Hepatocyte (in vitro differentiated cells): ENCODE data around the gene VOPP1. TPM values are rescaled to one million over a fixed set of nuclear protein-coding genes. Genes with fewer than 3 reads are reported as not detected.

Source experiments
- DNase-seq: peaks from one replicate; pipeline ENCODE4 v3.0.0-alpha.2; 2016; ENCODE audit warnings: low spot score
- H2AFZ ChIP-seq: fragments of 200-600 bp; sonication (generic); 2 replicates; pipeline ENCODE4 v1.6.0; 2016; ENCODE audit warnings: antibody characterized with exemption, mild to moderate bottlenecking
- H3K27ac ChIP-seq: fragments of 200-600 bp; sonication (generic); 2 replicates; pipeline ENCODE4 v1.5.1; 2016; ENCODE audit warnings: mild to moderate bottlenecking
- H3K27me3 ChIP-seq: fragments of 200-600 bp; sonication (generic); 2 replicates; pipeline ENCODE4 v1.6.1; 2016
- H3K36me3 ChIP-seq: fragments of 200-600 bp; sonication (generic); replicated peaks from 2 replicates; pipeline ENCODE4 v1.5.1; 2016; ENCODE audit warnings: low read depth; ENCODE audit not compliant: insufficient read depth
- H3K4me1 ChIP-seq: fragments of 200-600 bp; sonication (generic); 2 replicates; pipeline ENCODE4 v1.5.1; 2016; ENCODE audit warnings: mild to moderate bottlenecking, moderate library complexity; ENCODE audit not compliant: insufficient read depth
- H3K4me2 ChIP-seq: fragments of 200-600 bp; sonication (generic); 2 replicates; pipeline ENCODE4 v1.6.0; 2016
- H3K4me3 ChIP-seq: fragments of 200-600 bp; sonication (generic); 2 replicates; pipeline ENCODE4 v1.5.1; 2016; ENCODE audit warnings: mild to moderate bottlenecking
- H3K79me2 ChIP-seq: fragments of 200-600 bp; sonication (generic); 2 replicates; pipeline ENCODE4 v1.6.0; 2017; ENCODE audit warnings: mild to moderate bottlenecking
- H3K9me2 ChIP-seq: fragments of 200-600 bp; sonication (generic); replicated peaks from 2 replicates; pipeline ENCODE4 v1.6.0; 2017; ENCODE audit warnings: mild to moderate bottlenecking; ENCODE audit not compliant: insufficient read depth
- H3K9me3 ChIP-seq: fragments of 200-600 bp; sonication (generic); 2 replicates; pipeline ENCODE4 v1.5.1; 2016; ENCODE audit warnings: low read depth, mild to moderate bottlenecking
- H4K20me1 ChIP-seq: fragments of 200-600 bp; sonication (generic); 2 replicates; pipeline ENCODE4 v1.6.0; 2016; ENCODE audit warnings: mild to moderate bottlenecking; ENCODE audit not compliant: insufficient read depth, poor library complexity, severe bottlenecking
- CTCF ChIP-seq: fragments of 200-600 bp; sonication (generic); IDR thresholded peaks from 2 replicates; pipeline ENCODE4 v1.5.1; 2016; ENCODE audit warnings: antibody characterized with exemption, mild to moderate bottlenecking; ENCODE audit not compliant: poor library complexity
- EZH2 ChIP-seq: fragments of 200-600 bp; sonication (generic); IDR thresholded peaks from 2 replicates; pipeline ENCODE4 v1.6.1; 2016; ENCODE audit warnings: antibody characterized with exemption, mild to moderate bottlenecking, borderline replicate concordance
- EZH2phosphoT487 ChIP-seq: fragments of 200-600 bp; sonication (generic); IDR thresholded peaks from one replicate; pipeline ENCODE4 v1.6.1; 2018; ENCODE audit warnings: antibody characterized with exemption, mild to moderate bottlenecking, low read depth, moderate library complexity; ENCODE audit not compliant: unreplicated experiment, severe bottlenecking
- WGBS: methylation state at CpG from one replicate; pipeline ENCODE4 v1.1.6; 2016; ENCODE audit warnings: low lambda C conversion rate; ENCODE audit errors: missing lambda C conversion rate; 5-methylcytosine and 5-hydroxymethylcytosine counted together
- polyA plus RNA-seq: library from polyadenylated mRNA; unstranded; fragments of >200 nt; fragmentation: Nextera tagmentation; extraction: Ambion mirVana; gene quantifications from 2 replicates; pipeline ENCODE4 v1.2.1, GENCODE V29; 2016
- total RNA-seq: library from RNA; depleted of rRNA; stranded (reverse); fragments of >200 nt; gene quantifications from 2 replicates; pipeline ENCODE4 v1.2.3, GENCODE V29; 2014

Gene VOPP1
- total and polyA plus RNA-seq, 2 experiments from 2014 or later: 6.5 to 25.3 TPM

- H3K4me3 ChIP-seq: no peak overlapping the region
- no peaks in the 10 kb centered on the region for H3K27me3 ChIP-seq
- H3K27ac ChIP-seq: no peak overlapping the region
- H3K79me2 ChIP-seq: no peaks in the 10 kb centered on the region
- no peaks in the 10 kb centered on the region for H4K20me1 ChIP-seq
- H2AFZ ChIP-seq: no peak overlapping the region
- H3K36me3 ChIP-seq: no peaks in the 10 kb centered on the region
- H3K9me2 ChIP-seq: no peaks in the 10 kb centered on the region
- TF ChIP-seq CTCF (no peak), EZH2 (no peak), EZH2phosphoT487 (no peak)
- H3K9me3 ChIP-seq: no peaks in the 10 kb centered on the region
- no peaks in the 10 kb centered on the region for H3K4me1 ChIP-seq
- DNase-seq: no peak
- H3K4me2 ChIP-seq: no peak overlapping the region
- WGBS: 93% methylated on average over 15 of the region's 15 CpGs
Observed at GRCh38 chr7:55517936-55518689, 54.2 kb downstream of the VOPP1 start.

- Histone ChIP-seq H3K79me2 (no peaks in the 10 kb centered on the region), H3K36me3 (no peaks in the 10 kb centered on the region), H2AFZ (no peak overlapping the region), H3K27ac (no peak overlapping the region), H3K4me1 (no peaks in the 10 kb centered on the region), H3K9me2 (no peaks in the 10 kb centered on the region), H3K4me3 (no peak overlapping the region), H3K4me2 (no peak overlapping the region), H4K20me1 (no peaks in the 10 kb centered on the region), H3K9me3 (no peaks in the 10 kb centered on the region), H3K27me3 (no peaks in the 10 kb centered on the region)
- TF ChIP-seq CTCF (no peak), EZH2phosphoT487 (no peak), EZH2 (no peak)
- DNase-seq: no peak
- WGBS: 91% methylated on average over 12 of the region's 12 CpGs
Observed at GRCh38 chr7:55517191-55517633, 55.1 kb downstream of the VOPP1 start.

GRCh38 chr7:55516409-55516808 is 55.9 kb downstream of the VOPP1 start:
- Histone ChIP-seq H3K27me3 (no peaks in the 10 kb centered on the region), H2AFZ (no peak overlapping the region), H3K4me1 (no peaks in the 10 kb centered on the region), H3K4me3 (no peak overlapping the region), H4K20me1 (no peaks in the 10 kb centered on the region), H3K4me2 (no peak overlapping the region), H3K9me3 (no peaks in the 10 kb centered on the region), H3K36me3 (no peaks in the 10 kb centered on the region), H3K9me2 (no peaks in the 10 kb centered on the region), H3K27ac (no peak overlapping the region), H3K79me2 (no peaks in the 10 kb centered on the region)
- DNase-seq: no peak
- TF ChIP-seq EZH2 (no peak), EZH2phosphoT487 (no peak), CTCF (no peak)
- 97% methylated on average over 4 of the region's 4 CpGs for WGBS
